Smooth muscle cell (in vitro differentiated cells): ENCODE measurements around the gene SLC41A3. TPM values are rescaled to one million over a fixed set of nuclear protein-coding genes. Genes with fewer than 3 reads are reported as not detected.

Source experiments
- DNase-seq: peaks from one replicate; lab custom pipeline; 2025; ENCODE audit not compliant: unreplicated experiment; lab: John Stamatoyannopoulos, UW
- H2AFZ ChIP-seq: fragments of 200-600 bp; sonication (generic); 2 replicates; pipeline ENCODE4 v1.6.0; 2016; ENCODE audit warnings: antibody characterized with exemption, low read depth, mild to moderate bottlenecking
- H3F3A ChIP-seq: fragments of 200-600 bp; sonication (generic); 2 replicates; pipeline ENCODE4 v1.6.0; 2017; ENCODE audit warnings: antibody characterized with exemption, low read depth
- H3K27ac ChIP-seq: fragments of 200-600 bp; sonication (generic); 2 replicates; pipeline ENCODE4 v1.5.1; 2016; ENCODE audit warnings: low read depth, mild to moderate bottlenecking
- H3K27me3 ChIP-seq: fragments of 200-600 bp; sonication (generic); 2 replicates; pipeline ENCODE4 v1.6.1; 2016; ENCODE audit warnings: low read depth, mild to moderate bottlenecking
- H3K36me3 ChIP-seq: fragments of 200-600 bp; sonication (generic); 2 replicates; pipeline ENCODE4 v1.5.1; 2016; ENCODE audit warnings: low read depth
- H3K4me1 ChIP-seq: fragments of 200-600 bp; sonication (generic); 2 replicates; pipeline ENCODE4 v1.5.1; 2016; ENCODE audit warnings: low read depth
- H3K4me2 ChIP-seq: fragments of 200-600 bp; sonication (generic); 2 replicates; pipeline ENCODE4 v1.6.0; 2016; ENCODE audit warnings: mild to moderate bottlenecking
- H3K4me3 ChIP-seq: fragments of 200-600 bp; sonication (generic); 2 replicates; pipeline ENCODE4 v1.5.1; 2016; ENCODE audit warnings: mild to moderate bottlenecking
- H3K79me2 ChIP-seq: fragments of 200-600 bp; sonication (generic); 2 replicates; pipeline ENCODE4 v1.6.0; 2016; ENCODE audit warnings: low read depth, mild to moderate bottlenecking
- H3K9ac ChIP-seq: fragments of 200-600 bp; sonication (generic); 2 replicates; pipeline ENCODE4 v1.6.0; 2016; ENCODE audit warnings: low read depth
- H3K9me3 ChIP-seq: fragments of 200-600 bp; sonication (generic); replicated peaks from 2 replicates; pipeline ENCODE4 v1.5.1; 2016; ENCODE audit warnings: low read depth
- H4K20me1 ChIP-seq: fragments of 200-600 bp; sonication (generic); 2 replicates; pipeline ENCODE4 v1.6.0; 2016; ENCODE audit warnings: low read depth
- WGBS: methylation state at CpG from one replicate; pipeline ENCODE4 v1.1.7; 2016; ENCODE audit warnings: low lambda C conversion rate; 5-methylcytosine and 5-hydroxymethylcytosine counted together
- polyA plus RNA-seq: library from polyadenylated mRNA; unstranded; fragments of >200 nt; fragmentation: Nextera tagmentation; extraction: Ambion mirVana; gene quantifications from 2 replicates; pipeline ENCODE4 v1.2.1, GENCODE V29; 2016
- total RNA-seq: library from RNA; depleted of rRNA; stranded (reverse); fragments of >200 nt; gene quantifications from 2 replicates; pipeline ENCODE4 v1.2.3, GENCODE V29; 2014
- TF ChIP-seq, protein P1 (sequence below): fragments of 200-600 bp; sonication (generic); IDR thresholded peaks from 2 replicates; pipeline ENCODE4 v1.5.1; 2017; ENCODE audit warnings: borderline replicate concordance, mild to moderate bottlenecking, antibody characterized with exemption; ENCODE audit not compliant: insufficient read depth, poor library complexity, severe bottlenecking

The SLC41A3 gene
- total and polyA plus RNA-seq, 2 experiments from 2014 or later: 20.7 to 23.9 TPM

DNA sequence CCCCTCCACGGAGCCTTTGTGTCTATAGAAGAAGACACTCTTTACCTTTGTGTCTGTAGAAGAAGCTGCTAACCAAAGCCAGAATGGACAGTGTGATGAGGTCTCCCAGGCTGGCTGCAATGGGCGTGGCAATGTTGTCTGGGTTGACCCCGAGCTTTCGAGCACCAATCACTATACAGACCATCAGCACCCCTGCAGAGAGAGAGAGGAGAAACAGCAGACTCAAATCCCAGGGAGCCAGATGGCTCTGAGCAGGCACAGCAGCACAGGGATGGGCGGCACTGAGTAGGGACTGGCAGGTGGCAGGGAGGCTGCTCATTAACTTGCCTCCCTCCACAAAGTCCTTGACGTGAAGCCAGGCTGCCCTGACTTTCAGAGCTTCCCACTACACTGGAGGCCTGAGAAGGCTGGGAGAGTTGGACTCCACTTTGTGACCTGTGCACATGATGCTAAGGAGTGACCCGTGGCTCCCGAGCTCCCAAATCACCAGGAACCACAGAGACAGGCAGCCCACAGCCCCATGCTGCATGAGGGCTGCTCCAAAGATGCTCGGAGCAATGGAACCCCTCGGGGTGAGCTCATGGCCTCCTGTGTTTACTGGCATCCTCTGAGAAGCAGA lies 61.1 kb downstream of the SLC41A3 start:
- Histone ChIP-seq H4K20me1 (no peaks in the 10 kb centered on the region), H3K36me3 (no peaks in the 10 kb centered on the region), H2AFZ (no peak overlapping the region), H3K9ac (no peak overlapping the region), H3K4me3 (no peak overlapping the region), H3K9me3 (peaks cover 2% of the 10 kb centered on the region), H3K27ac (no peak overlapping the region), H3K4me2 (no peak overlapping the region), H3K27me3 (no peaks in the 10 kb centered on the region), H3F3A (no peaks in the 10 kb centered on the region), H3K4me1 (no peaks in the 10 kb centered on the region), H3K79me2 (no peaks in the 10 kb centered on the region)
- TF ChIP-seq, protein P1, sequence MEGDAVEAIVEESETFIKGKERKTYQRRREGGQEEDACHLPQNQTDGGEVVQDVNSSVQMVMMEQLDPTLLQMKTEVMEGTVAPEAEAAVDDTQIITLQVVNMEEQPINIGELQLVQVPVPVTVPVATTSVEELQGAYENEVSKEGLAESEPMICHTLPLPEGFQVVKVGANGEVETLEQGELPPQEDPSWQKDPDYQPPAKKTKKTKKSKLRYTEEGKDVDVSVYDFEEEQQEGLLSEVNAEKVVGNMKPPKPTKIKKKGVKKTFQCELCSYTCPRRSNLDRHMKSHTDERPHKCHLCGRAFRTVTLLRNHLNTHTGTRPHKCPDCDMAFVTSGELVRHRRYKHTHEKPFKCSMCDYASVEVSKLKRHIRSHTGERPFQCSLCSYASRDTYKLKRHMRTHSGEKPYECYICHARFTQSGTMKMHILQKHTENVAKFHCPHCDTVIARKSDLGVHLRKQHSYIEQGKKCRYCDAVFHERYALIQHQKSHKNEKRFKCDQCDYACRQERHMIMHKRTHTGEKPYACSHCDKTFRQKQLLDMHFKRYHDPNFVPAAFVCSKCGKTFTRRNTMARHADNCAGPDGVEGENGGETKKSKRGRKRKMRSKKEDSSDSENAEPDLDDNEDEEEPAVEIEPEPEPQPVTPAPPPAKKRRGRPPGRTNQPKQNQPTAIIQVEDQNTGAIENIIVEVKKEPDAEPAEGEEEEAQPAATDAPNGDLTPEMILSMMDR: no peak
- WGBS: 96% methylated on average over 10 of the region's 10 CpGs
- no peak for DNase-seq

DNA sequence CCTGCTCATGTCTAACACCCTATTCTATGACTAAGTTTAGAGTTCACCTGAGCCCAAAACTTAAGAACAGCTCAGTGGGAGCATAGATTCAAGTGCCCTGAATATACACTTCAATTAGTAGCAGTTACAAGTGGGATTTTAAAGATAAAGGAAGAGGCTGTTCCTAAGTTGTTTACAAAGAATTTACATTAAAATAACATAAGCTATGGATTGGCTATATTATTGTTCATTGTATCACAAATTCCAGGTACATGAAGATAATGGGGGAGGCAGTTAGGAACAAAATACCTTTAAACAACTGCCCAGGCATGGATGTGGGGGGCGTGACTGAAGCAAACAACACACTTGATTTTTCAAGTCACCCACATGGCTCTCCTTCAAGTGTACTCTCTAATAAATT lies 62.2 kb downstream of the SLC41A3 start:
- H3K27ac ChIP-seq: no peak overlapping the region
- H3K9ac ChIP-seq: no peak overlapping the region
- H3K79me2 ChIP-seq: no peaks in the 10 kb centered on the region
- TF ChIP-seq, protein P1: no peak
- H2AFZ ChIP-seq: no peak overlapping the region
- H3F3A ChIP-seq: no peaks in the 10 kb centered on the region
- no peaks in the 10 kb centered on the region for H4K20me1 ChIP-seq
- H3K9me3 ChIP-seq: no peaks in the 10 kb centered on the region
- DNase-seq: no peak
- H3K4me1 ChIP-seq: no peaks in the 10 kb centered on the region
- no peaks in the 10 kb centered on the region for H3K27me3 ChIP-seq
- no peak overlapping the region for H3K4me2 ChIP-seq
- WGBS: 83% methylated on average over 1 of the region's 1 CpG
- no peak overlapping the region for H3K4me3 ChIP-seq
- no peaks in the 10 kb centered on the region for H3K36me3 ChIP-seq

DNA sequence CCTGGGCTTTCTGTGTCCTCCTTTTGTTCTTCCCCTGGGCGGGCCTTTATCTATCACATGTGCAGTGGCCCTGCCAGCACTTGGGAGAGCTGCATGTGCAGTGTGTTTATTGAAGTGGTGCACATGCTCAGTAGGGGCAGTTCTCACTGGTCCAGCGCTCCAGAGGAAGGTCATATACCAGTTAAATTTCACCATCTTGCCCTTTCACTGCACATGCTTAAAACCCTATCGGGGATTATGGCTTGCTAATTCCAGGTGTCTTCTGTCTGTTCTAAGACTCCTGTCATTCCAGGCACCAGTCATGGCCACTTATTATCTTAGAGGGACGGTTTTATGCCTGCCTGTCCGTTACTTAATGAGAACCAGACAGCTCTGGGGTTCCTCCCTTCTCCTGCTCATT lies 62.7 kb downstream of the SLC41A3 start:
- Histone ChIP-seq H4K20me1 (no peaks in the 10 kb centered on the region), H2AFZ (no peak overlapping the region), H3K4me3 (no peak overlapping the region), H3K4me1 (no peaks in the 10 kb centered on the region), H3K4me2 (no peak overlapping the region), H3K79me2 (no peaks in the 10 kb centered on the region), H3K27me3 (no peaks in the 10 kb centered on the region), H3K27ac (no peak overlapping the region), H3K36me3 (no peaks in the 10 kb centered on the region), H3K9ac (no peak overlapping the region), H3K9me3 (no peaks in the 10 kb centered on the region), H3F3A (no peaks in the 10 kb centered on the region)
- 92% methylated on average over 5 of the region's 5 CpGs for WGBS
- no peak for DNase-seq
- TF ChIP-seq, protein P1: no peak

DNA sequence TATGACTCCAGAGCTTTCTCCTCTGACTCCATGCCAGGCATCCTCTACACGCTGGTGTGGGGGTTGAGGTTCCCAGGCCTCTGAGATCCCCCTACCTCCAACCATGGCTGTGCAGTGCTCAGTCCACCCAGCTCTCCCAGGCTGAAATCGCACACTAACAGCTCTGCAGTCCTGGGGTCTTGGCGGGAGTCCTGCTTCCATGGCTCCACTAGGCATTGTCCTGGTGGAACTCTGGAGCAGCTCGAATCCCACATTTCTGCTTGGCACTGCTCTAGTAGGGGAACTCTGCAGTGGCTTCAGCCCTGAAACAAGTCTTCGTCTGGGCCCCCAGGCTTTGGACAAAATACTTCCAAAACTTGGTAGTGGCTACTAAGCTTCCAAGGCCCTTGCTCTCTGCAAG lies 64.2 kb downstream of the SLC41A3 start:
- H4K20me1 ChIP-seq: no peaks in the 10 kb centered on the region
- H3F3A ChIP-seq: no peaks in the 10 kb centered on the region
- no peaks in the 10 kb centered on the region for H3K4me1 ChIP-seq
- H3K9ac ChIP-seq: no peak overlapping the region
- no peaks in the 10 kb centered on the region for H3K9me3 ChIP-seq
- no peak overlapping the region for H2AFZ ChIP-seq
- H3K36me3 ChIP-seq: no peaks in the 10 kb centered on the region
- TF ChIP-seq, protein P1: no peak
- no peaks in the 10 kb centered on the region for H3K27me3 ChIP-seq
- H3K79me2 ChIP-seq: no peaks in the 10 kb centered on the region
- H3K27ac ChIP-seq: no peak overlapping the region
- DNase-seq: no peak
- H3K4me2 ChIP-seq: no peak overlapping the region
- 97% methylated on average over 5 of the region's 5 CpGs for WGBS
- H3K4me3 ChIP-seq: no peak overlapping the region
